HEK293 (cell line): ENCODE data around the gene MYZAP.

ENCODE experiments used
- CTCF ChIP-seq: fragments of 450-650 bp; formaldehyde crosslinking; IDR thresholded peaks from 2 replicates; pipeline ENCODE4 v1.5.1; 2016; ENCODE audit warnings: missing biosample characterization, missing genetic modification characterization
- ZNF37A ChIP-seq: fragments of 450-650 bp; IDR thresholded peaks from 2 replicates; pipeline ENCODE4 v1.5.1; 2018; ENCODE audit warnings: missing biosample characterization, missing genetic modification characterization

- TF ChIP-seq CTCF = no peak
- TF ChIP-seq ZNF37A (tag by site-specific recombination) = no peak
These were observed 102.6 kb downstream of the MYZAP start for GRCh38 chr15:57694279-57694678.
